ENCODE results near the gene RBM23. TPM values are rescaled to one million over a fixed set of nuclear protein-coding genes. Genes with fewer than 3 reads are reported as not detected.

RBM23 gene
- total and polyA plus RNA-seq, 3 donors from 2014 or later = 73.7 to 115 (median 93.3) TPM

- peak; percentile 94 for DNase-seq
- 12 to 14% methylated on average over 11 of the region's 11 CpGs for WGBS, 2 donors
- peaks cover 12% of the 10 kb centered on the region for H3K4me1 ChIP-seq
- TF ChIP-seq CTCF (IDR thresholded peaks at IDR 0.05) = peak in 1 of 3 experiments; percentile 11
- TF ChIP-seq POLR2A (IDR thresholded peaks at IDR 0.05) = no peak
- no peaks in the 10 kb centered on the region for H3K9me3 ChIP-seq
- no peaks in the 10 kb centered on the region for H3K27me3 ChIP-seq
- intact Hi-C loops (cut with DNase I; ENCODE audit: low total_unique reads) = no loop called here
- peak overlapping the region; percentile 68 to 73 for H3K27ac ChIP-seq
- no peaks in the 10 kb centered on the region for H3K36me3 ChIP-seq (ENCODE audit: low read depth, missing control alignments)
- H3K4me3 ChIP-seq = peak overlapping the region; percentile 75 to 85
These were observed 31.5 kb downstream of the RBM23 start for GRCh38 chr14:22887260-22887989.

GRCh38 chr14:22886500-22887259 lies 32.3 kb downstream of the RBM23 start:
- DNase-seq = peak; percentile 84
- intact Hi-C loops (cut with DNase I; ENCODE audit: low total_unique reads) = no loop called here

GRCh38 chr14:22885975-22886374 lies 33.0 kb downstream of the RBM23 start:
- 71 to 88% methylated on average over 20 to 21 of the region's 21 CpGs for WGBS, 2 donors
- H3K27ac ChIP-seq = no peak overlapping the region

More at GRCh38 chr14:22886500-22887259, 32.3 kb downstream of the RBM23 start:
- H3K27me3 ChIP-seq = no peaks in the 10 kb centered on the region
- peak overlapping the region; percentile 68 to 73 for H3K27ac ChIP-seq
- TF ChIP-seq POLR2A (IDR thresholded peaks at IDR 0.05) = no peak
- TF ChIP-seq CTCF (IDR thresholded peaks at IDR 0.05) = no peak
- H3K4me1 ChIP-seq = peaks cover 15% of the 10 kb centered on the region
- H3K4me3 ChIP-seq = peak overlapping the region; percentile 75 to 85
- H3K36me3 ChIP-seq (ENCODE audit: low read depth, missing control alignments) = no peaks in the 10 kb centered on the region
- H3K9me3 ChIP-seq = no peaks in the 10 kb centered on the region
- WGBS, 2 donors = 3 to 11% methylated on average over 7 to 75 of the region's 77 CpGs

GRCh38 chr14:22884738-22885523 lies 34.0 kb downstream of the RBM23 start:
- DNase-seq = no peak
- intact Hi-C loops (cut with DNase I; ENCODE audit: low total_unique reads) = no loop called here
- Histone ChIP-seq H3K4me3 (no peak overlapping the region), H3K27me3 (no peaks in the 10 kb centered on the region), H3K9me3 (no peaks in the 10 kb centered on the region), H3K4me1 (peaks cover 15% of the 10 kb centered on the region), H3K27ac (no peak overlapping the region), H3K36me3 (ENCODE audit: low read depth, missing control alignments) (no peaks in the 10 kb centered on the region)
- WGBS, 2 donors = 81 to 88% methylated on average over 10 to 11 of the region's 11 CpGs
- TF ChIP-seq POLR2A (IDR thresholded peaks at IDR 0.05) (no peak), CTCF (IDR thresholded peaks at IDR 0.05) (no peak)

More at GRCh38 chr14:22885975-22886374, 33.0 kb downstream of the RBM23 start:
- TF ChIP-seq POLR2A (IDR thresholded peaks at IDR 0.05) (no peak), CTCF (IDR thresholded peaks at IDR 0.05) (no peak)
- intact Hi-C loops (cut with DNase I; ENCODE audit: low total_unique reads) = no loop called here
- no peaks in the 10 kb centered on the region for H3K9me3 ChIP-seq
- DNase-seq = no peak
- H3K4me3 ChIP-seq = peak overlapping the region; percentile 75 to 85
- no peaks in the 10 kb centered on the region for H3K36me3 ChIP-seq (ENCODE audit: low read depth, missing control alignments)
- H3K4me1 ChIP-seq = peaks cover 15% of the 10 kb centered on the region
- H3K27me3 ChIP-seq = no peaks in the 10 kb centered on the region

All from testis (tissue), 3 donors.